Stimulated activated effector memory CD8-positive, alpha-beta T cell treated with anti-CD3 and anti-CD28 coated beads, Interleukin-12 subunit alpha, Interleukin-12 subunit beta, amount 100 ng/mL, for 72 hours (primary cell): ENCODE measurements around the gene TSPAN31.
"Not testable (repeated sequence)": the region's sequence is repeated elsewhere in the genome, so short reads cannot be mapped to it uniquely, and the experiment has no call there.

Source experiments
- ATAC-seq: fragments of 150-1000 bp; cut with Tn5 transposase; 2 replicates; pipeline ENCODE4 v1.10.0; 2021
- DNase-seq, 2 donors: peaks; one replicate each; pipeline ENCODE4 v3.0.0; 2021 to 2022; ENCODE audit warnings: low spot score in 2 of 2
- H3K27ac Mint-ChIP-seq: one replicate; pipeline ENCODE4 v1.8.0; 2022; ENCODE audit warnings: mild to moderate bottlenecking, mixed read lengths
- H3K36me3 Mint-ChIP-seq: one replicate; pipeline ENCODE4 v1.8.0; 2022; ENCODE audit warnings: mild to moderate bottlenecking, mixed read lengths
- H3K4me1 Mint-ChIP-seq: one replicate; pipeline ENCODE4 v1.8.0; 2022; ENCODE audit warnings: mixed read lengths
- H3K4me3 Mint-ChIP-seq: one replicate; pipeline ENCODE4 v1.8.0; 2022; ENCODE audit warnings: mild to moderate bottlenecking, mixed read lengths
- H3K9me3 Mint-ChIP-seq: one replicate; pipeline ENCODE4 v1.8.0; 2022; ENCODE audit warnings: mixed read lengths

Gene TSPAN31

GRCh38 chr12:57774634-57775033 is 29.8 kb downstream of the TSPAN31 start:
- not testable (repeated sequence) for ATAC-seq, H3K27ac Mint-ChIP-seq, H3K9me3 Mint-ChIP-seq, DNase-seq, H3K4me3 Mint-ChIP-seq
- Mint-ChIP-seq H3K36me3 (peaks cover 42% of the 10 kb centered on the region), H3K4me1 (peaks cover 43% of the 10 kb centered on the region)

GRCh38 chr12:57775044-57775443 is 30.2 kb downstream of the TSPAN31 start:
- no peak for ATAC-seq
- DNase-seq: no peak
- Mint-ChIP-seq H3K4me3 (no peak overlapping the region), H3K9me3 (no peaks in the 10 kb centered on the region), H3K36me3 (peaks cover 38% of the 10 kb centered on the region), H3K27ac (no peak overlapping the region), H3K4me1 (peaks cover 43% of the 10 kb centered on the region)

GRCh38 chr12:57775563-57776246 is 30.9 kb downstream of the TSPAN31 start:
- H3K4me3 Mint-ChIP-seq: no peak overlapping the region
- H3K9me3 Mint-ChIP-seq: no peaks in the 10 kb centered on the region
- DNase-seq: no peak
- no peak overlapping the region for H3K27ac Mint-ChIP-seq
- H3K4me1 Mint-ChIP-seq: peaks cover 43% of the 10 kb centered on the region
- peaks cover 31% of the 10 kb centered on the region for H3K36me3 Mint-ChIP-seq
- ATAC-seq: no peak

GRCh38 chr12:57776247-57776587 is 31.4 kb downstream of the TSPAN31 start:
- H3K4me1 Mint-ChIP-seq: peaks cover 39% of the 10 kb centered on the region
- no peak overlapping the region for H3K4me3 Mint-ChIP-seq
- no peak for ATAC-seq
- peaks cover 26% of the 10 kb centered on the region for H3K36me3 Mint-ChIP-seq
- DNase-seq: no peak
- H3K9me3 Mint-ChIP-seq: no peaks in the 10 kb centered on the region
- H3K27ac Mint-ChIP-seq: no peak overlapping the region

GRCh38 chr12:57777367-57777766 is 32.5 kb downstream of the TSPAN31 start:
- no peak for ATAC-seq
- Mint-ChIP-seq H3K4me1 (peaks cover 41% of the 10 kb centered on the region), H3K27ac (no peak overlapping the region), H3K36me3 (peaks cover 16% of the 10 kb centered on the region), H3K9me3 (no peaks in the 10 kb centered on the region), H3K4me3 (no peak overlapping the region)
- no peak for DNase-seq

- peaks cover 43% of the 10 kb centered on the region for H3K4me1 Mint-ChIP-seq
- no peak overlapping the region for H3K4me3 Mint-ChIP-seq
- H3K27ac Mint-ChIP-seq: no peak overlapping the region
- H3K9me3 Mint-ChIP-seq: no peaks in the 10 kb centered on the region
- ATAC-seq (no peak), DNase-seq (no peak)
- peaks cover 22% of the 10 kb centered on the region for H3K36me3 Mint-ChIP-seq
Measured at GRCh38 chr12:57777911-57778310, 33.1 kb downstream of the TSPAN31 start.

GRCh38 chr12:57779736-57780135 is 34.9 kb downstream of the TSPAN31 start:
- Mint-ChIP-seq H3K4me3 (no peak overlapping the region), H3K9me3 (no peaks in the 10 kb centered on the region), H3K4me1 (peaks cover 49% of the 10 kb centered on the region), H3K27ac (peak overlapping the region; percentile 95), H3K36me3 (peaks cover 37% of the 10 kb centered on the region)
- DNase-seq (no peak), ATAC-seq (no peak)

- no peak for ATAC-seq
- H3K9me3 Mint-ChIP-seq: no peaks in the 10 kb centered on the region
Measured at GRCh38 chr12:57780284-57780897, 35.6 kb downstream of the TSPAN31 start.

GRCh38 chr12:57781244-57781643 is 36.4 kb downstream of the TSPAN31 start:
- H3K4me3 Mint-ChIP-seq: peak overlapping the region; percentile 99
- no peak for DNase-seq
- H3K4me1 Mint-ChIP-seq: peaks cover 45% of the 10 kb centered on the region
- H3K36me3 Mint-ChIP-seq: peaks cover 43% of the 10 kb centered on the region
- ATAC-seq: no peak
- H3K9me3 Mint-ChIP-seq: no peaks in the 10 kb centered on the region
- H3K27ac Mint-ChIP-seq: peak overlapping the region; percentile 95

More at GRCh38 chr12:57780284-57780897, 35.6 kb downstream of the TSPAN31 start:
- no peak overlapping the region for H3K4me3 Mint-ChIP-seq
- peaks cover 49% of the 10 kb centered on the region for H3K4me1 Mint-ChIP-seq
- DNase-seq: no peak
- H3K36me3 Mint-ChIP-seq: peaks cover 43% of the 10 kb centered on the region
- peak overlapping the region; percentile 95 for H3K27ac Mint-ChIP-seq

GRCh38 chr12:57781801-57782200 is 37.0 kb downstream of the TSPAN31 start:
- peaks cover 45% of the 10 kb centered on the region for H3K4me1 Mint-ChIP-seq
- no peaks in the 10 kb centered on the region for H3K9me3 Mint-ChIP-seq
- DNase-seq: no peak
- H3K36me3 Mint-ChIP-seq: peaks cover 49% of the 10 kb centered on the region
- peak overlapping the region; percentile 95 for H3K27ac Mint-ChIP-seq
- H3K4me3 Mint-ChIP-seq: peak overlapping the region; percentile 99
- no peak for ATAC-seq

- peak overlapping the region; percentile 95 for H3K27ac Mint-ChIP-seq
- no peak for DNase-seq
- ATAC-seq: no peak
- H3K4me3 Mint-ChIP-seq: peak overlapping the region; percentile 99
- H3K9me3 Mint-ChIP-seq: no peaks in the 10 kb centered on the region
- peaks cover 49% of the 10 kb centered on the region for H3K36me3 Mint-ChIP-seq
- H3K4me1 Mint-ChIP-seq: peaks cover 45% of the 10 kb centered on the region
Measured at GRCh38 chr12:57782243-57782607, 37.4 kb downstream of the TSPAN31 start.

GRCh38 chr12:57782608-57783465 is 38.0 kb downstream of the TSPAN31 start, which contains the start of gene TSFM:
TSS of gene TSFM (plus strand) at chr12:57782787. CDS start at chr12:57782802, 15 bp downstream.
- peaks cover 52% of the 10 kb centered on the region for H3K36me3 Mint-ChIP-seq
- H3K4me3 Mint-ChIP-seq: peak within 1 kb of the TSS; percentile 99
- H3K9me3 Mint-ChIP-seq: no peaks in the 10 kb centered on the region
- peaks cover 45% of the 10 kb centered on the region for H3K4me1 Mint-ChIP-seq
- H3K27ac Mint-ChIP-seq: peak within 1 kb of the TSS; percentile 95
- peak; percentile 97 for ATAC-seq
- peak; percentile 93 to 98 for DNase-seq

GRCh38 chr12:57783466-57783801 is 38.6 kb downstream of the TSPAN31 start:
- no peaks in the 10 kb centered on the region for H3K9me3 Mint-ChIP-seq
- no peak for ATAC-seq
- DNase-seq: no peak
- peaks cover 58% of the 10 kb centered on the region for H3K36me3 Mint-ChIP-seq
- peak overlapping the region; percentile 95 for H3K27ac Mint-ChIP-seq
- H3K4me3 Mint-ChIP-seq: peak overlapping the region; percentile 99
- H3K4me1 Mint-ChIP-seq: peaks cover 45% of the 10 kb centered on the region

- DNase-seq (no peak), ATAC-seq (no peak)
- peaks cover 45% of the 10 kb centered on the region for H3K4me1 Mint-ChIP-seq
- H3K9me3 Mint-ChIP-seq: no peaks in the 10 kb centered on the region
- H3K36me3 Mint-ChIP-seq: peaks cover 63% of the 10 kb centered on the region
- peak overlapping the region; percentile 99 for H3K4me3 Mint-ChIP-seq
- no peak overlapping the region for H3K27ac Mint-ChIP-seq
Measured at GRCh38 chr12:57783861-57784260, 39.0 kb downstream of the TSPAN31 start.

GRCh38 chr12:57793920-57794319 is 49.1 kb downstream of the TSPAN31 start:
- no peak overlapping the region for H3K4me3 Mint-ChIP-seq
- ATAC-seq: no peak
- peaks cover 23% of the 10 kb centered on the region for H3K4me1 Mint-ChIP-seq
- no peaks in the 10 kb centered on the region for H3K9me3 Mint-ChIP-seq
- H3K36me3 Mint-ChIP-seq: peaks cover 96% of the 10 kb centered on the region
- DNase-seq: no peak
- H3K27ac Mint-ChIP-seq: peak overlapping the region; percentile 43
